Measurements from ENCODE around the gene ANKS1A.

ANKS1A gene

GRCh38 chr6:34967461-34967860 is 78.4 kb downstream of the ANKS1A start:
- Histone ChIP-seq H3K27me3 (ENCODE audit: insufficient read depth, poor library complexity, severe bottlenecking) (no peaks in the 10 kb centered on the region), H3K27ac (ENCODE audit: poor library complexity, severe bottlenecking) (no peak overlapping the region), H3K4me3 (ENCODE audit: severe bottlenecking) (no peak overlapping the region), H3K36me3 (ENCODE audit: low read depth) (no peaks in the 10 kb centered on the region; the same call in 1 of the 2 replicates), H3K4me1 (ENCODE audit: insufficient read depth, poor library complexity, severe bottlenecking) (no peaks in the 10 kb centered on the region), H3K9me3 (ENCODE audit: severe bottlenecking) (no peaks in the 10 kb centered on the region)
- no peak for TF ChIP-seq CTCF (IDR thresholded peaks at IDR 0.05; ENCODE audit: poor library complexity, severe bottlenecking)
- no peak for ATAC-seq (ENCODE audit: low read depth)
- DNase-seq (ENCODE audit: low spot score): no peak

GRCh38 chr6:34969662-34970265 is 80.7 kb downstream of the ANKS1A start:
- DNase-seq (ENCODE audit: low spot score): no peak
- H3K27me3 ChIP-seq (ENCODE audit: insufficient read depth, poor library complexity, severe bottlenecking): no peaks in the 10 kb centered on the region
- H3K9me3 ChIP-seq (ENCODE audit: severe bottlenecking): no peaks in the 10 kb centered on the region
- ATAC-seq (ENCODE audit: low read depth): no peak
- H3K4me1 ChIP-seq (ENCODE audit: insufficient read depth, poor library complexity, severe bottlenecking): no peaks in the 10 kb centered on the region
- no peak overlapping the region for H3K27ac ChIP-seq (ENCODE audit: poor library complexity, severe bottlenecking)
- no peak overlapping the region for H3K4me3 ChIP-seq (ENCODE audit: severe bottlenecking)
- no peaks in the 10 kb centered on the region; the same call in 1 of the 2 replicates for H3K36me3 ChIP-seq (ENCODE audit: low read depth)
- TF ChIP-seq CTCF (IDR thresholded peaks at IDR 0.05; ENCODE audit: poor library complexity, severe bottlenecking): no peak

- H3K36me3 ChIP-seq (ENCODE audit: low read depth): no peaks in the 10 kb centered on the region; the same call in 1 of the 2 replicates
- H3K27me3 ChIP-seq (ENCODE audit: insufficient read depth, poor library complexity, severe bottlenecking): no peaks in the 10 kb centered on the region
- no peak for ATAC-seq (ENCODE audit: low read depth)
- no peak overlapping the region for H3K4me3 ChIP-seq (ENCODE audit: severe bottlenecking)
- no peak overlapping the region for H3K27ac ChIP-seq (ENCODE audit: poor library complexity, severe bottlenecking)
- no peak for TF ChIP-seq CTCF (IDR thresholded peaks at IDR 0.05; ENCODE audit: poor library complexity, severe bottlenecking)
- DNase-seq (ENCODE audit: low spot score): no peak
- H3K9me3 ChIP-seq (ENCODE audit: severe bottlenecking): no peaks in the 10 kb centered on the region
- no peaks in the 10 kb centered on the region for H3K4me1 ChIP-seq (ENCODE audit: insufficient read depth, poor library complexity, severe bottlenecking)
These were observed 81.4 kb downstream of the ANKS1A start for GRCh38 chr6:34970488-34970887.

- H3K36me3 ChIP-seq (ENCODE audit: low read depth): no peaks in the 10 kb centered on the region; the same call in 1 of the 2 replicates
- H3K27me3 ChIP-seq (ENCODE audit: insufficient read depth, poor library complexity, severe bottlenecking): no peaks in the 10 kb centered on the region
- no peaks in the 10 kb centered on the region for H3K4me1 ChIP-seq (ENCODE audit: insufficient read depth, poor library complexity, severe bottlenecking)
- no peaks in the 10 kb centered on the region for H3K9me3 ChIP-seq (ENCODE audit: severe bottlenecking)
- H3K4me3 ChIP-seq (ENCODE audit: severe bottlenecking): no peak overlapping the region
- no peak overlapping the region for H3K27ac ChIP-seq (ENCODE audit: poor library complexity, severe bottlenecking)
- DNase-seq (ENCODE audit: low spot score) (no peak), ATAC-seq (ENCODE audit: low read depth) (no peak)
- no peak for TF ChIP-seq CTCF (IDR thresholded peaks at IDR 0.05; ENCODE audit: poor library complexity, severe bottlenecking)
These were observed 81.9 kb downstream of the ANKS1A start for GRCh38 chr6:34970957-34971356.

GRCh38 chr6:34973547-34974248 is 84.6 kb downstream of the ANKS1A start:
- Histone ChIP-seq H3K4me1 (ENCODE audit: insufficient read depth, poor library complexity, severe bottlenecking) (no peaks in the 10 kb centered on the region), H3K27ac (ENCODE audit: poor library complexity, severe bottlenecking) (no peak overlapping the region), H3K9me3 (ENCODE audit: severe bottlenecking) (no peaks in the 10 kb centered on the region), H3K27me3 (ENCODE audit: insufficient read depth, poor library complexity, severe bottlenecking) (no peaks in the 10 kb centered on the region), H3K36me3 (ENCODE audit: low read depth) (no peaks in the 10 kb centered on the region; the same call in 1 of the 2 replicates), H3K4me3 (ENCODE audit: severe bottlenecking) (no peak overlapping the region)
- ATAC-seq (ENCODE audit: low read depth) (no peak), DNase-seq (ENCODE audit: low spot score) (no peak)
- TF ChIP-seq CTCF (IDR thresholded peaks at IDR 0.05; ENCODE audit: poor library complexity, severe bottlenecking): no peak
